ENCODE results near the gene FHAD1.
"Not testable (repeated sequence)": the region's sequence is repeated elsewhere in the genome, so short reads cannot be mapped to it uniquely, and the experiment has no call there.

FHAD1 gene

DNA sequence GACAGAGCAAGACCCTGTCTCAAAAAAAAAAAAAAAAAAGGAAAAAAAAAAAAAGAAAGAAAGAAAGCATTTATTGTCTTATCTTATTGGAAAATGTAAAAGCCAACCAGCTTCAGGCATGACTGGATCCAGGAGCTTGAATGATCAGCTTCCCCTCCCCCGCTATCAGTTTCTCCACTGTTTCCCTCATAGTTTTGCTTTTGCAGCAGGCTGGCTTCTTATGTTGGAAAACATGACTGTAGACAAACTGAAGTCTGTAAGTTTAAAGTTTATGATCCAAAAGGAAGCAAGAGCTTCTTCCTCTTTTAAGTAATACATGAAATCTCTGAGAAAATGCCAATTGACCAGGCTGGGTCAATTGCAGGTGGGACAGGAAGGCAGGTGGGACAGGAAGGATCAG lies 52.2 kb downstream of the FHAD1 start:
- H3K4me3 ChIP-seq (ENCODE audit: low read depth, low read length), result no peak overlapping the region
- no peak for DNase-seq (ENCODE audit: low read depth)
- TF ChIP-seq MAX (IDR thresholded peaks at IDR 0.05; ENCODE audit: low read depth, low read length) (no peak), POLR2A (IDR thresholded peaks at IDR 0.05; ENCODE audit: extremely low read depth, insufficient read length) (no peak), CTCF (IDR thresholded peaks at IDR 0.05; ENCODE audit: low read depth, low read length) (no peak), MYC (IDR thresholded peaks at IDR 0.05; ENCODE audit: low read depth, low read length) (no peak)

GRCh38 chr1:15299806-15300205 lies 52.8 kb downstream of the FHAD1 start:
- DNase-seq (ENCODE audit: low read depth), result no peak
- TF ChIP-seq MYC (IDR thresholded peaks at IDR 0.05; ENCODE audit: low read depth, low read length), result no peak
- TF ChIP-seq MAX (IDR thresholded peaks at IDR 0.05; ENCODE audit: low read depth, low read length), result no peak
- H3K4me3 ChIP-seq (ENCODE audit: low read depth, low read length), result no peak overlapping the region

GRCh38 chr1:15303935-15304334 lies 56.9 kb downstream of the FHAD1 start:
- H3K4me3 ChIP-seq (ENCODE audit: low read depth, low read length), result no peak overlapping the region
- DNase-seq (ENCODE audit: low read depth), result no peak
- TF ChIP-seq POLR2A (IDR thresholded peaks at IDR 0.05; ENCODE audit: extremely low read depth, insufficient read length) (no peak), CTCF (IDR thresholded peaks at IDR 0.05; ENCODE audit: low read depth, low read length) (no peak), MAX (IDR thresholded peaks at IDR 0.05; ENCODE audit: low read depth, low read length) (no peak), MYC (IDR thresholded peaks at IDR 0.05; ENCODE audit: low read depth, low read length) (no peak)

DNA sequence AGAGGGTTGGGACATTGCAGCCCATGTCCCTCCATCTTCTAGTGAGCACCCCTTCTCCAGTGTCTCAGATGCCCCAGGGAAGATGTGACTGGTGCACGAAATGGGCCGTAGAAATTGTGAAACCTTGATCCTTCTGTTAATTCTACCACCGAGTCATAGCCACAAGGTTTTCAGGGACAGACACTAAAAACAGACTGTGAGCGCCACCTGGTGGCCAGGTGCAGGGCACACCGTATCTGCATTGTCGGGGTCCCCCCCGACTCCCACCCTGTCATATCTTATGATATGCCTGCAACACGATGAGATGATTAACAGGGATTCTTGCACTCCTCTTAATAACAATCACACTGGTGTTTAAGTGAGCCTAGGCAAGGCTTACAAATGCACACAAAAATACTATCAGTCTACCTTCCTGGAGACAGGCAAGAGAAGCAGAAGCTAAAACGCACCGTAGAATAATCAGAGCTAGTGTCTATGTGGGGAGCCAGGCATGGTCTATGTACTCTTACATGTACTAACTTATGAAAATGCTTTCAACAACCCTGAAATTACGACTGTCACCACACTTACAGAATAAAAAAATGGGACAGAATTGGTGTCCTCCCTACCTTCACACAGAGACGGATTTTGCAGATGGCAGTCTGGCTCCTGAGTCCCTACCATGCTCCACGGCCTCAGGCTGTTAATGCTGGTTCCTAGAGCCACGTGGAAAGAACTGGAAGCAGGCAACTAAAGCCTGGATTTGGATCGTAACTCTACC lies 57.9 kb downstream of the FHAD1 start:
- H3K4me3 ChIP-seq (ENCODE audit: low read depth, low read length), result no peak overlapping the region
- TF ChIP-seq POLR2A (IDR thresholded peaks at IDR 0.05; ENCODE audit: extremely low read depth, insufficient read length) (no peak), CTCF (IDR thresholded peaks at IDR 0.05; ENCODE audit: low read depth, low read length) (peak; percentile 75)
- DNase-seq (ENCODE audit: low read depth), result peak; percentile 69

DNA sequence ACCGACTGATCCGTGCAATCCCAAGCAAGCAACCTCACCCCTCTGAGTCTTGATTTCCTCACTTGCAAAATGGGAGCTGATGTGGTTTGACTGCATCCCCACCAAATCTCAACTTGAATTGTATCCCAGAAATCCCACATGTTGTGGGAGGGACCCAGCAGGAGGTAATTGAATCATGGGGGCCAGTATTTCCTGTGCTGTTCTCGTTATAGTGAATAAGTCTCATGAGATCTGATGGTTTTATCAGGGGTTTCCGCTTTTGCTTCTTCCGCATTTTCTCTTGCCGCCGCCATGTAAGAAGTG lies 58.4 kb downstream of the FHAD1 start:
- DNase-seq (ENCODE audit: low read depth), result no peak
- no peak overlapping the region for H3K4me3 ChIP-seq (ENCODE audit: low read depth, low read length)
- TF ChIP-seq MAX (IDR thresholded peaks at IDR 0.05; ENCODE audit: low read depth, low read length), result no peak

DNA sequence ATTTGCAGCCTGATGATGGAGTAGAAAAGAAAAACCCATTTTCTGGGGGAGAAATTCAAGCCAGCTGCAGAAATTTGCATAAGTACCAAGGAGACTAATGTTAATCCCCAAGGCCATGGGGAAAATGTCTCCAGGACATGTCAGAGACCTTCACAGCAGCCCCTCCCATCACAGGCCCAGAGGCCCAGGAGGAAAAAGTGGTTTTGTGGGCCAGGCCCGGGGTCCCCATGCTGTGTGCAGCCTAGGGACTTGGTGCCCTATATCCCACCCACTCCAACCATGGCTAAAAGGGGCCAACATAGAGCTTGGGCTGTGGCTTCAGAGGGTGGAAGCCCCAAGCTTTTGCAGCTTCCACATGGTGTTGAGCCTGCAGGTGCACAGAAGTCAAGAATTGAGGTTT lies 59.3 kb downstream of the FHAD1 start:
- not testable (repeated sequence) for H3K4me3 ChIP-seq (ENCODE audit: low read depth, low read length); DNase-seq (ENCODE audit: low read depth)

DNA sequence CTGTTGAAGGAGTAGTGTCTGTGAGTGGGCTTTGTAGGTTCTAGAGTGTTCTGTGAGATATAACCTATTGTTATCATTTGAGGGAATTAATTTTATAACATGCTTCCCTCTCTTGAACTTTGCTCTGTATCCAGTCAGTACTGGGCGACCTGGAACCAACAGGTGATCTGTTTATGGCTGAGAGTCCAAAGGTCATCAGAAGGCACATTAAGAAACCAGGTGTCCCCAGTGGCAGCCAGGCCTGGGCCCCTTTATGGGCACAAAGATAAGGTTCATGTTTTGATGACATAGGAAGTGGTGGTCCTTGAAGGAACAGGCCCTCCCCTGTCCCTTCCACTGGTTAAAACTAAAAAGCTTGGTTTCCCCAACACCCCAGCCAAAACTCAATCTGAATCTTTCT lies 61.1 kb downstream of the FHAD1 start:
- no peak overlapping the region for H3K4me3 ChIP-seq (ENCODE audit: low read depth, low read length)

More for the DNA sequence above, 61.1 kb downstream of the FHAD1 start:
- no peak for DNase-seq (ENCODE audit: low read depth)
- TF ChIP-seq CTCF (IDR thresholded peaks at IDR 0.05; ENCODE audit: low read depth, low read length) (no peak), MAX (IDR thresholded peaks at IDR 0.05; ENCODE audit: low read depth, low read length) (no peak), POLR2A (IDR thresholded peaks at IDR 0.05; ENCODE audit: extremely low read depth, insufficient read length) (no peak), MYC (IDR thresholded peaks at IDR 0.05; ENCODE audit: low read depth, low read length) (no peak)
